Thyroid gland (tissue), 4 donors: ENCODE measurements around the gene NRBF2. TPM values are rescaled to one million over a fixed set of nuclear protein-coding genes. Genes with fewer than 3 reads are reported as not detected.
A peak's percentile ranks its signal among the peaks of the same experiment; 100 is the strongest.

ENCODE experiments used
- DNase-seq, 2 donors: peaks; one replicate each; pipeline ENCODE4 v3.0.0-alpha.2; 2019
- H3K27ac ChIP-seq, 3 donors: fragments of 200-600 bp; sonication (generic); 1 replicate in 2 of 3; 2 replicates in 1 of 3; pipeline ENCODE4 v1.5.1; 2016 to 2019; ENCODE audit warnings: mild to moderate bottlenecking in 1 of 3, moderate library complexity in 1 of 3
- H3K27me3 ChIP-seq: fragments of 200-600 bp; sonication (generic); one replicate; pipeline ENCODE4 v1.5.1; 2019
- H3K36me3 ChIP-seq, 2 donors: fragments of 200-600 bp; sonication (generic); one replicate each; pipeline ENCODE4 v1.5.1; 2016 to 2019
- H3K4me1 ChIP-seq, 2 donors: fragments of 200-600 bp; sonication (generic); one replicate each; pipeline ENCODE4 v1.5.1; 2017 to 2019
- H3K4me3 ChIP-seq, 3 donors: fragments of 200-600 bp; sonication (generic); replicated peaks in 1 of 3; 1 replicate in 2 of 3; 2 replicates in 1 of 3; pipeline ENCODE4 v1.5.1; 2016; ENCODE audit warnings: mild to moderate bottlenecking in 1 of 3
- H3K9me3 ChIP-seq: fragments of 200-600 bp; sonication (generic); one replicate; pipeline ENCODE4 v1.5.1; 2017
- CTCF ChIP-seq, 6 experiments: fragments of 200-600 bp in 3 of 6; fragments of 450-650 bp in 3 of 6; sonication (generic) in 3 of 6; IDR thresholded peaks; one replicate each; pipeline ENCODE4 v1.5.1; 2016 to 2019; ENCODE audit warnings: antibody characterized with exemption in 6 of 6, mild to moderate bottlenecking in 2 of 6, inconsistent platforms in 1 of 6, moderate library complexity in 1 of 6
- POLR2A ChIP-seq, 2 donors: fragments of 450-650 bp; IDR thresholded peaks; one replicate each; pipeline ENCODE4 v1.6.1; 2017; ENCODE audit warnings: antibody characterized with exemption in 2 of 2, mild to moderate bottlenecking in 2 of 2, moderate library complexity in 1 of 2
- WGBS, 2 donors: methylation state at CpG; one replicate each; pipeline ENCODE4 v1.1.5; 2017; 5-methylcytosine and 5-hydroxymethylcytosine counted together
- intact Hi-C: fragments of 100-400 bp; cut with DNase I; formaldehyde crosslinking; loops from one replicate; pipeline ENCODE4 v1.15.1; 2023
- total RNA-seq, 4 donors: library from RNA; depleted of rRNA; stranded (reverse); fragments of >200 nt; gene quantifications; one replicate each; pipeline ENCODE4 v1.2.3, GENCODE V29; 2016

NRBF2 gene
- total RNA-seq, 4 donors from 2014 or later = 9.3 to 25.8 (median 15.2) TPM

GRCh38 chr10:63133821-63134557 is 861 bp downstream of the NRBF2 start:
- TF ChIP-seq CTCF (IDR thresholded peaks at IDR 0.05) (no peak), POLR2A (IDR thresholded peaks at IDR 0.05) (no peak)
- 14 to 16% methylated on average over 9 of the region's 9 CpGs for WGBS, 2 donors
- Histone ChIP-seq H3K27ac (peak overlapping the region; percentile 77 to 86 (median 80)), H3K4me3 (peak overlapping the region; percentile 33 to 83 (median 80)), H3K27me3 (no peaks in the 10 kb centered on the region), H3K4me1 (peaks cover 25 to 30% of the 10 kb centered on the region in 2 donors), H3K9me3 (no peaks in the 10 kb centered on the region), H3K36me3 (no peaks in the 10 kb centered on the region)
- DNase-seq = no peak
- intact Hi-C loops = no loop called here

- intact Hi-C loops = no loop called here
- WGBS, 2 donors = 52 to 61% methylated on average over 2 of the region's 2 CpGs
These were observed 4.2 kb downstream of the NRBF2 start for GRCh38 chr10:63137306-63137705.

GRCh38 chr10:63140077-63140476 is 6.9 kb downstream of the NRBF2 start:
- intact Hi-C loops = no loop called here
- no peaks in the 10 kb centered on the region for H3K27me3 ChIP-seq
- H3K4me1 ChIP-seq = peaks cover 28 to 42% of the 10 kb centered on the region in 2 donors
- peak overlapping the region in 1 of 3 donors; percentile 59 for H3K27ac ChIP-seq
- no peak for DNase-seq
- H3K4me3 ChIP-seq = no peak overlapping the region
- no peaks in the 10 kb centered on the region for H3K36me3 ChIP-seq
- H3K9me3 ChIP-seq = no peaks in the 10 kb centered on the region
- WGBS, 2 donors = 88 to 92% methylated on average over 3 of the region's 3 CpGs
- TF ChIP-seq CTCF (IDR thresholded peaks at IDR 0.05) (no peak), POLR2A (IDR thresholded peaks at IDR 0.05) (no peak)

More at GRCh38 chr10:63137306-63137705, 4.2 kb downstream of the NRBF2 start:
- TF ChIP-seq POLR2A (IDR thresholded peaks at IDR 0.05) (no peak), CTCF (IDR thresholded peaks at IDR 0.05) (no peak)
- Histone ChIP-seq H3K36me3 (no peaks in the 10 kb centered on the region), H3K9me3 (no peaks in the 10 kb centered on the region), H3K27ac (peak overlapping the region in 1 of 3 donors; percentile 0), H3K27me3 (no peaks in the 10 kb centered on the region), H3K4me3 (no peak overlapping the region), H3K4me1 (peaks cover 37 to 40% of the 10 kb centered on the region in 2 donors)
- no peak for DNase-seq

GRCh38 chr10:63142136-63142535 is 9.0 kb downstream of the NRBF2 start:
- Histone ChIP-seq H3K27ac (peak overlapping the region; percentile 64 to 75 (median 73)), H3K27me3 (no peaks in the 10 kb centered on the region), H3K36me3 (no peaks in the 10 kb centered on the region), H3K9me3 (no peaks in the 10 kb centered on the region), H3K4me1 (peaks cover 37 to 39% of the 10 kb centered on the region in 2 donors), H3K4me3 (no peak overlapping the region)
- no peak for TF ChIP-seq CTCF (IDR thresholded peaks at IDR 0.05)
- no peak for TF ChIP-seq POLR2A (IDR thresholded peaks at IDR 0.05)
- intact Hi-C loops = no loop called here
- WGBS, 2 donors = 33 to 46% methylated on average over 6 of the region's 6 CpGs
- peak; percentile 62 to 65 for DNase-seq

DNA sequence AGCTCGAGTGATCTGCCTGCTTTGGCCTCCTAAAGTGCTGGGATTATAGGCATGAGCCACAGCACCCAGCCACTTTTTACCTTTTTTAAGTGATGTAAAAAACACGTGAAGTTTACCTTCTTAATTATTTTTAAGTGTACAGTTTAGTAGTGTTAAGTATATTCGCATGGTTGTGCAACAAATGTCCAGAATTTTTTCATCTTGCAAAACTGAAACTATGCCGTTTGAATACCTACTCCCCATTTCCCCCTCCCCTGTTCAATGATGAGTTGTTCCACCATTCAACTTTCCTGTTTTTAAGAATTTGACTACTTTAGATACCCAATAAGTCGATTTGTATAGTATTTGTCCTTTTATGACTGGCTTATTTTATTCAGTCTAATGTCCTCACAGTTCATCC is 10.9 kb downstream of the NRBF2 start:
- Histone ChIP-seq H3K27ac (peak overlapping the region; percentile 0 to 73 (median 24)), H3K4me1 (peaks cover 31 to 40% of the 10 kb centered on the region in 2 donors), H3K27me3 (no peaks in the 10 kb centered on the region), H3K9me3 (no peaks in the 10 kb centered on the region), H3K36me3 (no peaks in the 10 kb centered on the region), H3K4me3 (no peak overlapping the region)
- TF ChIP-seq POLR2A (IDR thresholded peaks at IDR 0.05) (no peak), CTCF (IDR thresholded peaks at IDR 0.05) (no peak)
- intact Hi-C loops = no loop called here
- WGBS, 2 donors = 61 to 62% methylated on average over 5 of the region's 5 CpGs
- DNase-seq = no peak
